CD4-positive, alpha-beta memory T cell (primary cell): ENCODE measurements around the gene ARID3B. TPM values are rescaled to one million over a fixed set of nuclear protein-coding genes. Genes with fewer than 3 reads are reported as not detected.

Experiments
- CTCF ChIA-PET: fragments of 350-600 bp; sonication (Branson Sonifier 250); formaldehyde crosslinking; loops from one replicate; lab custom pipeline; 2021; ENCODE audit warnings: inconsistent platforms; ENCODE audit not compliant: partially characterized antibody; lab: Charles Lee
- POLR2A ChIA-PET: fragments of 350-600 bp; sonication (Branson Sonifier 250); formaldehyde crosslinking; loops from one replicate; lab custom pipeline; 2021; ENCODE audit not compliant: partially characterized antibody; lab: Charles Lee
- DNase-seq, 5 donors: peaks; one replicate each; pipeline versions ENCODE4 v3.0.0 to v3.0.0-alpha.2; 2020 to 2022; ENCODE audit warnings: mixed read lengths in 1 of 5
- H3K27ac ChIP-seq: one replicate; pipeline ENCODE4 v1.7.0; 2013; ENCODE audit warnings: low read depth, low read length
- H3K27me3 ChIP-seq: 2 replicates; pipeline ENCODE4 v1.7.0; 2013; ENCODE audit warnings: mild to moderate bottlenecking, low read length, moderate library complexity; ENCODE audit not compliant: insufficient read depth
- H3K36me3 ChIP-seq: 2 replicates; pipeline ENCODE4 v1.7.0; 2013; ENCODE audit warnings: mild to moderate bottlenecking, low read length, moderate library complexity; ENCODE audit not compliant: insufficient read depth
- H3K4me1 ChIP-seq: 2 replicates; pipeline ENCODE4 v1.7.0; 2013; ENCODE audit warnings: mild to moderate bottlenecking, low read length, moderate library complexity; ENCODE audit not compliant: insufficient read depth
- H3K4me3 ChIP-seq, 2 donors: one replicate each; pipeline ENCODE4 v1.7.0; 2013; ENCODE audit warnings: low read length in 2 of 2, mild to moderate bottlenecking in 1 of 2
- H3K9me3 ChIP-seq, 2 donors: one replicate each; pipeline ENCODE4 v1.7.0; 2013; ENCODE audit warnings: low read length in 2 of 2, control low read depth in 1 of 2; ENCODE audit not compliant: control insufficient read depth in 1 of 2
- H3K27ac Mint-ChIP-seq, 7 donors: one replicate each; pipeline ENCODE4 v1.8.0; 2020 to 2021; ENCODE audit warnings: mixed read lengths in 7 of 7, mild to moderate bottlenecking in 6 of 7, inconsistent platforms in 3 of 7, moderate library complexity in 3 of 7
- H3K27me3 Mint-ChIP-seq, 2 donors: one replicate each; pipeline ENCODE4 v1.8.0; 2020 to 2021; ENCODE audit warnings: mixed read lengths in 2 of 2
- H3K36me3 Mint-ChIP-seq, 2 donors: one replicate each; pipeline ENCODE4 v1.8.0; 2020 to 2021; ENCODE audit warnings: mixed read lengths in 2 of 2, inconsistent platforms in 1 of 2, mild to moderate bottlenecking in 1 of 2
- H3K4me1 Mint-ChIP-seq, 4 donors: one replicate each; pipeline ENCODE4 v1.8.0; 2020 to 2021; ENCODE audit warnings: mixed read lengths in 4 of 4, mild to moderate bottlenecking in 1 of 4
- H3K4me3 Mint-ChIP-seq, 8 donors: one replicate each; pipeline ENCODE4 v1.8.0; 2020 to 2021; ENCODE audit warnings: mixed read lengths in 8 of 8, mild to moderate bottlenecking in 7 of 8, moderate library complexity in 6 of 8, inconsistent platforms in 3 of 8
- H3K9me3 Mint-ChIP-seq, 8 donors: one replicate each; pipeline ENCODE4 v1.8.0; 2020 to 2021; ENCODE audit warnings: mixed read lengths in 8 of 8, mild to moderate bottlenecking in 5 of 8, inconsistent platforms in 3 of 8, moderate library complexity in 1 of 8
- intact Hi-C: fragments of 100-400 bp; cut with micrococcal nuclease; formaldehyde crosslinking; loops from one replicate; pipeline ENCODE4 v1.15.1; 2023
- polyA plus RNA-seq, 2 donors: library from polyadenylated mRNA; unstranded; fragments of 300-500 nt; fragmentation: Illumina TruSeq; gene quantifications; one replicate each; pipeline ENCODE4 v1.2.3, GENCODE V29; 2021
- total RNA-seq, 2 experiments: library from RNA; stranded (reverse); gene quantifications; one replicate each; pipeline ENCODE4 v1.2.3, GENCODE V29; 2021

The ARID3B gene
- total and polyA plus RNA-seq, 4 experiments from 2014 or later: 4.1 to 32.9 (median 24.5) TPM

DNA sequence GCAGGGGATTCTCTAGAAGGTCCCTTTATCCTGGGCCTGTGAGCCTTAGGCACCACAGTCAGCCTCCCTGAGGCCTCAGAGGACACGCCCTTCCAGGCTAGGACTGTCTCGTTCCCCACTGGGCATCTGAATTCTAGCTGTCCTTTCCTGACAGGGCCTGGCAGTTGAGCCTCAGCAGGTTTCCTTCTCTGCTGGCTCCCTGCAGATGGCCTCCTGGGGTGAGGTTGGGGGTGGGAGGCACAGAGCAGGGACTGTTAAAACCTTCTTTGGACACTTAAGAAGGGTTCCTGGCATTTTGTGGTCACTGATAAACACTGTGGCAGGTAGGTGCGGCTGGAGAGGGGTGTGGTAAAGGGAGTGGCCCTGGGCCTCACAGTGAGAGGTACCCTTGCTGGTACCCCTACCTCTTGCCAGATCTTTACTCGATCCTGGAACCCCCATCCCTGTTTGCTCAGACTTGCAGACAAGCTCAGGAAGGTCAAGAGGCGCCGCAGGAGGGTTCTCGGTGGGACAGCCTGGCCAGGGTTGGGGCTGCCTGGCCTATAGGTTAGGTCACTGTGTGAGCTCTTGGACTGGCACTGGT is 83.1 kb downstream of the ARID3B start:
- Histone ChIP-seq H3K4me1 (peaks cover 23% of the 10 kb centered on the region), H3K9me3 (no peaks in the 10 kb centered on the region), H3K36me3 (peaks cover 100% of the 10 kb centered on the region), H3K27ac (no peak overlapping the region), H3K27me3 (no peaks in the 10 kb centered on the region), H3K4me3 (no peak overlapping the region)
- ChIA-PET CTCF (interaction anchor here (7.2 to 19.9 kb wide), 2 partner anchors 9 to 149 kb away, joined by 66 to 389 read pairs; no protein-coding TSS in a partner anchor), POLR2A (interaction anchor here (0.7 to 1.6 kb wide), 4 partner anchors 8 to 147 kb away, joined by 3 to 6 read pairs (median 4); partner anchors contain the start of gene CLK3)
- Mint-ChIP-seq H3K27me3 (no peaks in the 10 kb centered on the region), H3K4me3 (peak overlapping the region in 1 of 8 donors; percentile 5), H3K9me3 (no peaks in the 10 kb centered on the region), H3K36me3 (peaks cover 62 to 98% of the 10 kb centered on the region in 2 donors), H3K27ac (peak overlapping the region in 1 of 7 donors; percentile 57), H3K4me1 (peaks cover 12 to 23% (median 20%) of the 10 kb centered on the region in 4 donors)
- DNase-seq: no peak
- intact Hi-C loops: no loop called here

DNA sequence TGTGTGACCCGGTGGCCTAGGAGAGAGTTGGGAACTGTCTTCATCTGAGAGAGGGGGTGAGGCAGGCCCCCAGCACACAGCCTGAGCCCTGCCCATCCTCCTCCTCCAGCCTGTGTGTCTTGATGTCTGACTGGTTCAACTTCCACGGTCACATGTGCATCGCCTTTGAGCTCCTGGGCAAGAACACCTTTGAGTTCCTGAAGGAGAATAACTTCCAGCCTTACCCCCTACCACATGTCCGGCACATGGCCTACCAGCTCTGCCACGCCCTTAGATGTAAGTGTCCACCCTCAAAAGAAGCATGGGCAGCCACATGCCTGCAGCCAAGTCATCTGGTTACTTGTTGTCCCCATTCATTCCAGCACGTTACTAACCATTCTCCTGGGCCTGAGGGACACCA is 84.7 kb downstream of the ARID3B start:
- Mint-ChIP-seq H3K27me3 (no peaks in the 10 kb centered on the region), H3K27ac (peak overlapping the region in 2 of 7 donors; percentile 37 to 55), H3K4me1 (peaks cover 7 to 13% (median 8%) of the 10 kb centered on the region in 4 donors), H3K4me3 (no peak overlapping the region), H3K36me3 (peaks cover 54 to 98% of the 10 kb centered on the region in 2 donors), H3K9me3 (no peaks in the 10 kb centered on the region)
- no peaks in the 10 kb centered on the region for H3K9me3 ChIP-seq
- H3K4me1 ChIP-seq: peaks cover 10% of the 10 kb centered on the region
- intact Hi-C loops: no loop called here
- POLR2A ChIA-PET: interaction anchor here (1.6 kb wide), 2 partner anchors 10 to 145 kb away, joined by 3 to 6 read pairs; partner anchors contain the start of gene CLK3
- CTCF ChIA-PET: interaction anchor here (7.2 to 19.9 kb wide), 2 partner anchors 8 to 147 kb away, joined by 66 to 389 read pairs; no protein-coding TSS in a partner anchor
- peak in 1 of 5 donors; percentile 3 for DNase-seq
- no peaks in the 10 kb centered on the region for H3K27me3 ChIP-seq
- no peak overlapping the region for H3K27ac ChIP-seq
- peaks cover 88% of the 10 kb centered on the region for H3K36me3 ChIP-seq
- no peak overlapping the region for H3K4me3 ChIP-seq

DNA sequence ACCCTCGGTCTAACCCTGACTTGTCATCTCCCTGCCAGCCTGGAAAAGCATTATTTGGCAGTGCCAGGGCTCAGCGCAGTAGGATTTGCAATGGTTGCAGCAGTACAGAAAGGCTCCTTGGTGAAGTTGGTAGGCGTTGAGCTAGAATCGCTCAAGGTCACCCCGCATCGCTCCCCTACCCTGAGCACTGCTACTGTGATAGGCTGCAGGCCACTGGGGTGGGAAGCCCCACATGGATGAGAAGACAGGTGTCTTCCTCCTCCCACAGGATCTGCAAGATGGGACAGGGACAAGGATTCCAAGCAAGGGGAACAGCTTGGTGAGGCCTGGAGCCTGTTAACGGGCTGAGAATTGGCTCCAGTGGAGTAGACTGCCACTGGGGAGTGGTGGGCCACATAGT is 85.3 kb downstream of the ARID3B start:
- Histone ChIP-seq H3K36me3 (peaks cover 81% of the 10 kb centered on the region), H3K27me3 (no peaks in the 10 kb centered on the region), H3K4me1 (peaks cover 6% of the 10 kb centered on the region), H3K27ac (no peak overlapping the region), H3K4me3 (no peak overlapping the region), H3K9me3 (no peaks in the 10 kb centered on the region)
- Mint-ChIP-seq H3K27ac (peak overlapping the region in 1 of 7 donors; percentile 57), H3K27me3 (no peaks in the 10 kb centered on the region), H3K4me1 (peaks cover under 1 to 7% (median 3%) of the 10 kb centered on the region in 4 donors), H3K36me3 (peaks cover 48 to 97% of the 10 kb centered on the region in 2 donors), H3K4me3 (no peak overlapping the region), H3K9me3 (no peaks in the 10 kb centered on the region)
- ChIA-PET CTCF (interaction anchor here (7.2 to 19.9 kb wide), 2 partner anchors 7 to 146 kb away, joined by 66 to 389 read pairs; no protein-coding TSS in a partner anchor), POLR2A (interaction anchor here (0.8 kb wide), 1 partner anchor 69 kb away, joined by 3 read pairs; no protein-coding TSS in a partner anchor)
- DNase-seq: peak in 1 of 5 donors; percentile 13
- intact Hi-C loops: no loop called here

DNA sequence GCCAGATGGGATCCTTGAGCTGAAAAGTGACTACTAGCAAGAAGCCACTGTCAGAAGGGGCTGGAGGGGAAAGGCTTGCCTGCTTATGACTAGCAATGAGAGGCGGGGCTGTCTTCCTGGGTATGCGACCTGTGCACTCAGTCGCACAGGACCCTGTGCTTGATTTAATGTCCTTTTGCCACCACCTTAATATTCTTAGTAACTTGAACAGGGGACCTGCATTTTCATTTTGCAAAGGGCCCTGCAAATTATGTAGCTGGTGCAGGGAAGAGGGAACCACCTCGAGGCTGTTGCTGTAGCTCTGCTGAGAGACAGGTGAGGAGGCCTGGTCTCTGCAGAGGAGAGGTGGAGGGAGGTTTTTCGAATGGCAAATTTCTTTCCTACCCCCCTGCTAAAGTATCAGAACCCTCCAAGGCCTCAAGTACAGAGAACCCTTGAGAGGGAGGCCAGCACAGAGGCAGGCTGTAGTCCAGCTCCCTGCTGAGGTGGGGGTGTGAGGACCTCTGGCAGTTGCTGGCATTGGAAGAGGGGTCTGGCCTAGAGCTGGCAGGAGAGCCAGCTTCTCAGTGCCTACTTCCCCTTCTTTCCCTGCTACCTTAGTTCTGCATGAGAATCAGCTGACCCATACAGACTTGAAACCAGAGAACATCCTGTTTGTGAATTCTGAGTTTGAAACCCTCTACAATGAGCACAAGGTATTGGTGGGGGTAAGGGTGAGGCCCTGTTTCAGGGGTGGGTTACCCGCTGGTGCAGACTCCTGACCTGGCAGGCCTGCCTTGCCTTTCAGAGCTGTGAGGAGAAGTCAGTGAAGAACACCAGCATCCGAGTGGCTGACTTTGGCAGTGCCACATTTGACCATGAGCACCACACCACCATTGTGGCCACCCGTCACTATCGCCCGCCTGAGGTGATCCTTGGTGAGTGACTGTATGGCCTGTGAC is 86.0 kb downstream of the ARID3B start:
- CTCF ChIA-PET: interaction anchor here (7.2 to 19.9 kb wide), 3 partner anchors 6 to 146 kb away, joined by 66 to 389 read pairs (median 84); partner anchors contain the start of gene CLK3
- H3K27ac ChIP-seq: no peak overlapping the region

DNA sequence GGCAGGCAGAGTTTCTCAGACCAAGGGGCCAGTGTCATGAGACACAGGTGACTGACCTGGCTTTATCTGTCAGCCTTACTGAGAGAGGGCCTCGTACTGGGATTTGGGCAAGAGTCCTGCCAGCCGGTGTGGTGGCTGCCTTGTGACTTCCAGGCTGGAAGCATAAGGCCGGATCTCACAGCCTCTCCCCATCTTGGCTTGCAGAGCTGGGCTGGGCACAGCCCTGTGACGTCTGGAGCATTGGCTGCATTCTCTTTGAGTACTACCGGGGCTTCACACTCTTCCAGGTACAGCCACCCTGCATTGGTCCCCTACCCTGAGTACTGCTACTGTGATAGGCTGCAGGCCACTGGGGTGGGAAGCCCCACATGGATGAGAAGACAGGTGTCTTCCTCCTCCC is 86.7 kb downstream of the ARID3B start:
- Mint-ChIP-seq H3K4me1 (peaks cover 2 to 6% (median 4%) of the 10 kb centered on the region in 4 donors), H3K27ac (peak overlapping the region in 2 of 7 donors; percentile 19 to 70), H3K4me3 (no peak overlapping the region), H3K27me3 (no peaks in the 10 kb centered on the region), H3K36me3 (peaks cover 41 to 96% of the 10 kb centered on the region in 2 donors), H3K9me3 (no peaks in the 10 kb centered on the region)
- peaks cover 6% of the 10 kb centered on the region for H3K4me1 ChIP-seq
- no peaks in the 10 kb centered on the region for H3K27me3 ChIP-seq
- DNase-seq: no peak
- intact Hi-C loops: no loop called here
- H3K27ac ChIP-seq: no peak overlapping the region
- H3K9me3 ChIP-seq: no peaks in the 10 kb centered on the region
- CTCF ChIA-PET: interaction anchor here (7.2 to 19.9 kb wide), 3 partner anchors 6 to 145 kb away, joined by 66 to 389 read pairs (median 84); partner anchors contain the start of gene CLK3
- peaks cover 67% of the 10 kb centered on the region for H3K36me3 ChIP-seq
- H3K4me3 ChIP-seq: no peak overlapping the region
- POLR2A ChIA-PET: no interaction called here

More for the DNA sequence above, 86.0 kb downstream of the ARID3B start:
- H3K27me3 ChIP-seq: no peaks in the 10 kb centered on the region
- POLR2A ChIA-PET: interaction anchor here (0.8 kb wide), 1 partner anchor 68 kb away, joined by 3 read pairs; no protein-coding TSS in a partner anchor
- Mint-ChIP-seq H3K9me3 (no peaks in the 10 kb centered on the region), H3K4me1 (peaks cover 2 to 5% (median 3%) of the 10 kb centered on the region in 4 donors), H3K4me3 (no peak overlapping the region), H3K27me3 (no peaks in the 10 kb centered on the region), H3K27ac (peak overlapping the region in 2 of 7 donors; percentile 29 to 32), H3K36me3 (peaks cover 47 to 97% of the 10 kb centered on the region in 2 donors)
- peak in 1 of 5 donors; percentile 5 for DNase-seq
- no peaks in the 10 kb centered on the region for H3K9me3 ChIP-seq
- intact Hi-C loops: no loop called here
- peaks cover 6% of the 10 kb centered on the region for H3K4me1 ChIP-seq
- H3K4me3 ChIP-seq: no peak overlapping the region
- H3K36me3 ChIP-seq: peaks cover 74% of the 10 kb centered on the region

DNA sequence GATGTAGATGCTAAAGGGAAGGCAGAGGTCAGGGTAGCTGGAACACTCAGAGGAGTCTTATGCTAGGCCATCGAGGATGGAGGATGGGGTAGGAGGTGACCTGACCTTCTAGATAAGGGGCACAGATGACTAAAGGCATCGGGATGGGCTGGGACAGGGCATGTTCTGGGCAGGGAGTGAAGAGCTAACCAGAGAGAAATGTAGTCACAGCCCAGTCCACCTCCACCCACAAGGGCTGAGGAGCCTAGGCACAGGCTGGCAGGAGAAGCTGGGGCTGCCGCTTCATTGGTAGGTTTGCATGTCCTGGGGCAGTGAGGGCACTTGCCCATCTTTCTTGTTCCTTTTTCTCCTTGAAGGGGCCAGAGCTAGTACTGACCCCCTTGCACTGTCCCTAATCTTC is 87.2 kb downstream of the ARID3B start:
- Histone ChIP-seq H3K27me3 (no peaks in the 10 kb centered on the region), H3K27ac (no peak overlapping the region), H3K9me3 (no peaks in the 10 kb centered on the region), H3K4me3 (no peak overlapping the region), H3K4me1 (peaks cover 6% of the 10 kb centered on the region), H3K36me3 (peaks cover 66% of the 10 kb centered on the region)
- Mint-ChIP-seq H3K9me3 (no peaks in the 10 kb centered on the region), H3K4me3 (no peak overlapping the region), H3K4me1 (peaks cover 2 to 6% (median 4%) of the 10 kb centered on the region in 4 donors), H3K36me3 (peaks cover 37 to 93% of the 10 kb centered on the region in 2 donors), H3K27me3 (no peaks in the 10 kb centered on the region), H3K27ac (peak overlapping the region in 2 of 7 donors; percentile 19 to 70)
- POLR2A ChIA-PET: no interaction called here
- CTCF ChIA-PET: interaction anchor here (1.1 to 19.9 kb wide), 4 partner anchors 5 to 145 kb away, joined by 3 to 389 read pairs (median 75); partner anchors contain the start of gene CLK3
- peak in 1 of 5 donors; percentile 3 for DNase-seq
- intact Hi-C loops: no loop called here
